Loucy (cell line): Measurements from ENCODE around the gene ANKRD55.

Source experiments
- H2AFZ ChIP-seq: fragments of 200-600 bp; sonication (generic); 2 replicates; pipeline ENCODE4 v1.6.0; 2016; ENCODE audit warnings: antibody characterized with exemption, mild to moderate bottlenecking, low read length, moderate library complexity
- H3F3A ChIP-seq: fragments of 200-600 bp; 2 replicates; pipeline ENCODE4 v1.6.0; 2016; ENCODE audit warnings: antibody characterized with exemption, low read depth, mild to moderate bottlenecking
- H3K27me3 ChIP-seq: fragments of 200-600 bp; sonication (generic); 2 replicates; pipeline ENCODE4 v1.6.1; 2014; ENCODE audit warnings: low read length, mild to moderate bottlenecking; ENCODE audit not compliant: insufficient read depth, poor library complexity, severe bottlenecking
- H3K36me3 ChIP-seq: fragments of 200-600 bp; sonication (generic); 2 replicates; pipeline ENCODE4 v1.6.1; 2016; ENCODE audit warnings: low read length; ENCODE audit not compliant: insufficient read depth
- H3K4me1 ChIP-seq: fragments of 200-600 bp; sonication (generic); 2 replicates; pipeline ENCODE4 v1.5.1; 2014; ENCODE audit warnings: low read length, mild to moderate bottlenecking; ENCODE audit not compliant: insufficient read depth, poor library complexity, severe bottlenecking
- H3K4me2 ChIP-seq: fragments of 200-600 bp; sonication (generic); 2 replicates; pipeline ENCODE4 v1.6.0; 2014; ENCODE audit warnings: antibody characterized with exemption, low read length, low read depth, mild to moderate bottlenecking; ENCODE audit not compliant: poor library complexity, severe bottlenecking
- H3K4me3 ChIP-seq: fragments of 200-600 bp; sonication (generic); 2 replicates; pipeline ENCODE4 v1.5.1; 2014; ENCODE audit warnings: low read length, mild to moderate bottlenecking, mixed read lengths; ENCODE audit not compliant: poor library complexity, severe bottlenecking
- H3K79me2 ChIP-seq: fragments of 200-600 bp; sonication (generic); 2 replicates; pipeline ENCODE4 v1.6.1; 2014; ENCODE audit warnings: low read length; ENCODE audit not compliant: insufficient read depth
- H3K9ac ChIP-seq: fragments of 200-600 bp; sonication (generic); 2 replicates; pipeline ENCODE4 v1.6.0; 2014; ENCODE audit warnings: mild to moderate bottlenecking, low read depth, low read length, moderate library complexity; ENCODE audit not compliant: poor library complexity, severe bottlenecking
- H3K9me2 ChIP-seq: fragments of 200-600 bp; sonication (generic); replicated peaks from 2 replicates; pipeline ENCODE4 v1.6.1; 2016; ENCODE audit warnings: low read depth, low read length, mixed read lengths
- H3K9me3 ChIP-seq: fragments of 200-600 bp; sonication (generic); 2 replicates; pipeline ENCODE4 v1.6.1; 2014; ENCODE audit warnings: mild to moderate bottlenecking, antibody characterized with exemption, low read length, low read depth; ENCODE audit not compliant: insufficient read depth
- H4K20me1 ChIP-seq: fragments of 200-600 bp; sonication (generic); 2 replicates; pipeline ENCODE4 v1.6.0; 2014; ENCODE audit warnings: antibody characterized with exemption, low read length, mild to moderate bottlenecking; ENCODE audit not compliant: insufficient read depth, poor library complexity, severe bottlenecking
- EZH2phosphoT487 ChIP-seq: fragments of 200-600 bp; IDR thresholded peaks from 2 replicates; pipeline ENCODE4 v1.6.1; 2018; ENCODE audit warnings: antibody characterized with exemption, mild to moderate bottlenecking, moderate library complexity, borderline replicate concordance
- TF ChIP-seq, protein P1 (sequence below): fragments of 200-600 bp; sonication (generic); conservative IDR thresholded peaks from 2 replicates; pipeline ENCODE4 v1.5.1; 2014; ENCODE audit warnings: mild to moderate bottlenecking, antibody characterized with exemption, low read length

The ANKRD55 gene

DNA sequence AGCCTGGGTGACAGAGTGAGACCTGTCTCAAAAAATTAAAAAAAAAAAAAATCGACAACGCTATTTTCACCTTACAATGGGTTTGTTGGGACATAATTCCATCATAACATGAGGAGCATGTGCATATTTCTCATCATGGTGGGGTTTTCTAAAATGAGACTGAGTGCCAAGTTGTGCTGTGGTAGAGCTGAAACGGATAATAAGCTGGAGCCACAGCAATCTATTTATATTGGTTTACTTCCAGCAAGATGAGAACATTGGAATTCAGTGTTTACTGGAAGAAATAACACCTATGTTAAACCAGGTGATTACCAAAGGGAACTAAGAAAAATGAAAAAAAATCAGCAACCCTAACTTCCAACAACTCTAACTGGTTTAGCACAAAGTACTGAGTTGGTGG, 136.1 kb downstream of the ANKRD55 start:
- TF ChIP-seq, protein P1, sequence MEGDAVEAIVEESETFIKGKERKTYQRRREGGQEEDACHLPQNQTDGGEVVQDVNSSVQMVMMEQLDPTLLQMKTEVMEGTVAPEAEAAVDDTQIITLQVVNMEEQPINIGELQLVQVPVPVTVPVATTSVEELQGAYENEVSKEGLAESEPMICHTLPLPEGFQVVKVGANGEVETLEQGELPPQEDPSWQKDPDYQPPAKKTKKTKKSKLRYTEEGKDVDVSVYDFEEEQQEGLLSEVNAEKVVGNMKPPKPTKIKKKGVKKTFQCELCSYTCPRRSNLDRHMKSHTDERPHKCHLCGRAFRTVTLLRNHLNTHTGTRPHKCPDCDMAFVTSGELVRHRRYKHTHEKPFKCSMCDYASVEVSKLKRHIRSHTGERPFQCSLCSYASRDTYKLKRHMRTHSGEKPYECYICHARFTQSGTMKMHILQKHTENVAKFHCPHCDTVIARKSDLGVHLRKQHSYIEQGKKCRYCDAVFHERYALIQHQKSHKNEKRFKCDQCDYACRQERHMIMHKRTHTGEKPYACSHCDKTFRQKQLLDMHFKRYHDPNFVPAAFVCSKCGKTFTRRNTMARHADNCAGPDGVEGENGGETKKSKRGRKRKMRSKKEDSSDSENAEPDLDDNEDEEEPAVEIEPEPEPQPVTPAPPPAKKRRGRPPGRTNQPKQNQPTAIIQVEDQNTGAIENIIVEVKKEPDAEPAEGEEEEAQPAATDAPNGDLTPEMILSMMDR, result no peak
- no peak for TF ChIP-seq EZH2phosphoT487
- no peak overlapping the region for H3K4me2 ChIP-seq
- no peaks in the 10 kb centered on the region for H3K27me3 ChIP-seq
- H2AFZ ChIP-seq, result no peak overlapping the region
- no peak overlapping the region for H3K4me3 ChIP-seq
- no peaks in the 10 kb centered on the region for H3K79me2 ChIP-seq
- H4K20me1 ChIP-seq, result no peaks in the 10 kb centered on the region
- H3K9ac ChIP-seq, result no peak overlapping the region
- H3K9me2 ChIP-seq, result no peaks in the 10 kb centered on the region
- H3F3A ChIP-seq, result no peaks in the 10 kb centered on the region
- no peaks in the 10 kb centered on the region for H3K36me3 ChIP-seq
- no peaks in the 10 kb centered on the region for H3K9me3 ChIP-seq
- no peaks in the 10 kb centered on the region for H3K4me1 ChIP-seq

DNA sequence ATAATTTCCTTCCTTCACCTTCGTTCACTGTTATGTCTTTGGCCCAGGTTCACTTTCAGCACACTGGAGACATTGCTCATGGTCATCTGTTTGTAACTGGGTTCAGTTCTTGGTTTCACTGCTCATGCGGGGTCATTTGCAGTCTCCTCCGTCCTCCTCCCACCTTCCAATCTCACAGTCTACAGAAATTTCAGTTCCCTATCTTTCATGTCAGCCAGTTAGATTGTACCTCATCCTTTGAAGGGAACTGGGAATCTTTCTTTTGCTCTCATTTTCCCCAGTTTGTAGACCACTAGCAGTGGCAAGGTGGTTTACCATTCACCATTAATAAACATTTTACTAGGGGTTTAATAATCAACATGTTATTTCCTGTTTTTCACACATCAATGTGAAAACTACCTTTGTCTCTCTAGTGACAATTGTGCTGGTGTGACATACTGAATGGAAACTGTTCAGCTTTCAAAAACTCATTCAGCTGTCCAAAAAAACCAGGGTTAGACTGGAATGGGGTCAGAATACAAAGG, 137.5 kb downstream of the ANKRD55 start:
- H3K9ac ChIP-seq, result no peak overlapping the region
- H3K4me3 ChIP-seq, result no peak overlapping the region
- H2AFZ ChIP-seq, result no peak overlapping the region
- no peaks in the 10 kb centered on the region for H3K27me3 ChIP-seq
- H3K4me1 ChIP-seq, result no peaks in the 10 kb centered on the region
- H3K9me2 ChIP-seq, result no peaks in the 10 kb centered on the region
- H3K36me3 ChIP-seq, result no peaks in the 10 kb centered on the region
- H3K79me2 ChIP-seq, result no peaks in the 10 kb centered on the region
- no peaks in the 10 kb centered on the region for H3K9me3 ChIP-seq
- no peaks in the 10 kb centered on the region for H3F3A ChIP-seq
- H4K20me1 ChIP-seq, result no peaks in the 10 kb centered on the region
- H3K4me2 ChIP-seq, result no peak overlapping the region
- TF ChIP-seq EZH2phosphoT487, result no peak
- TF ChIP-seq, protein P1, result no peak

GRCh38 chr5:56094579-56095361, 138.4 kb downstream of the ANKRD55 start:
- Histone ChIP-seq H3K27me3 (no peaks in the 10 kb centered on the region), H2AFZ (no peak overlapping the region), H3K4me2 (no peak overlapping the region), H4K20me1 (no peaks in the 10 kb centered on the region), H3F3A (no peaks in the 10 kb centered on the region), H3K9ac (no peak overlapping the region), H3K36me3 (no peaks in the 10 kb centered on the region), H3K4me1 (no peaks in the 10 kb centered on the region), H3K9me2 (no peaks in the 10 kb centered on the region), H3K4me3 (no peak overlapping the region), H3K9me3 (no peaks in the 10 kb centered on the region), H3K79me2 (no peaks in the 10 kb centered on the region)
- TF ChIP-seq EZH2phosphoT487, result no peak
- TF ChIP-seq, protein P1, result no peak
